GM18868 (cell line): ENCODE data around the gene H1-8.
A peak's percentile ranks its signal among the peaks of the same experiment; 100 is the strongest.
"Not testable (repeated sequence)": the region's sequence is repeated elsewhere in the genome, so short reads cannot be mapped to it uniquely, and the experiment has no call there.

Experiments
- ATAC-seq: cut with Tn5 transposase; IDR thresholded peaks from one replicate; pipeline ENCODE4 v1.9.1; 2021; ENCODE audit warnings: mild to moderate bottlenecking, moderate library complexity; ENCODE audit not compliant: unreplicated experiment

H1-8 gene

GRCh38 chr3:129514563-129514962 lies 28.4 kb upstream of the H1-8 start:
- no peak for ATAC-seq

- not testable (repeated sequence) for ATAC-seq
These were observed 27.7 kb upstream of the H1-8 start for GRCh38 chr3:129515108-129515820.

- not testable (repeated sequence) for ATAC-seq
These were observed 27.0 kb upstream of the H1-8 start for GRCh38 chr3:129515821-129516432.

GRCh38 chr3:129517516-129517915 lies 25.5 kb upstream of the H1-8 start:
- ATAC-seq = no peak

GRCh38 chr3:129518038-129518561 lies 24.9 kb upstream of the H1-8 start:
- no peak for ATAC-seq

- ATAC-seq = no peak
These were observed 24.4 kb upstream of the H1-8 start for GRCh38 chr3:129518581-129518980.

- no peak for ATAC-seq
These were observed 23.5 kb upstream of the H1-8 start for GRCh38 chr3:129519449-129519848.

GRCh38 chr3:129519896-129520715 lies 22.9 kb upstream of the H1-8 start:
- ATAC-seq = no peak

GRCh38 chr3:129520960-129521359 lies 22.0 kb upstream of the H1-8 start:
- ATAC-seq = no peak

GRCh38 chr3:129521611-129522010 lies 21.4 kb upstream of the H1-8 start:
- ATAC-seq = no peak

GRCh38 chr3:129522953-129523352 lies 20.0 kb upstream of the H1-8 start:
- ATAC-seq = no peak

- ATAC-seq = no peak
These were observed 18.9 kb upstream of the H1-8 start for GRCh38 chr3:129524081-129524480.

- no peak for ATAC-seq
These were observed 17.5 kb upstream of the H1-8 start for GRCh38 chr3:129525341-129525968.

GRCh38 chr3:129526121-129526900 lies 16.7 kb upstream of the H1-8 start:
- ATAC-seq = peak; percentile 98

- ATAC-seq = no peak
These were observed 15.7 kb upstream of the H1-8 start for GRCh38 chr3:129527262-129527661.

- no peak for ATAC-seq
These were observed 14.3 kb upstream of the H1-8 start, which contains the start of gene RHO for GRCh38 chr3:129528589-129529100. Gene RHO (plus strand): TSS chr3:129528639. CDS start chr3:129528734, 95 bp downstream.

GRCh38 chr3:129529436-129530210 lies 13.4 kb upstream of the H1-8 start:
- ATAC-seq = no peak

GRCh38 chr3:129530251-129530791 lies 12.7 kb upstream of the H1-8 start:
- ATAC-seq = no peak

GRCh38 chr3:129530821-129531220 lies 12.2 kb upstream of the H1-8 start:
- ATAC-seq = no peak
